Activated gamma-delta T cell (primary cell): Measurements from ENCODE around the gene ADCY9.

Source experiments
- DNase-seq: peaks from one replicate; lab custom pipeline; 2025; lab: John Stamatoyannopoulos, UW

The ADCY9 gene

GRCh38 chr16:4032768-4033167 is 83.5 kb downstream of the ADCY9 start:
- DNase-seq: no peak

GRCh38 chr16:4028144-4028543 is 88.1 kb downstream of the ADCY9 start:
- no peak for DNase-seq

DNA sequence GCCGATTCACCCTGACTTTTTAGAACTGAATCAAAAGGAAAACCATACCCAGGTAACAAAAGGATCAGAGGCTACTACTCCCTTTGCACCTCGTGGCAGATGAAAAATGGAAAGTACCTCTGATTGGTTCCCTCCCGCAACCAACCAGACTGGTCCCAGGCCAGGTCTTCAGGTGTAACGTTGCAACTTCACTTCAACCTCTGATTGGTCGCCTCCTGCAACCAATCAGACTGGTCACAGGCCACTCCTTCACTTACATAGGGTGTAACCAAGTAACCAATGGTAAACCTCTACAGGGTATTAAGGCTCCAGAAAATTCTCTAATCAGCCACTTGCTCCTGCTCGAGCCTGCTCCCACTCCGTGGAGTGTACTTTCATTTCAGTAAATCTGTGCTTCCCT is 89.4 kb downstream of the ADCY9 start:
- DNase-seq: no peak

GRCh38 chr16:4025428-4025827 is 90.8 kb downstream of the ADCY9 start:
- no peak for DNase-seq

GRCh38 chr16:4021916-4022315 is 94.3 kb downstream of the ADCY9 start:
- DNase-seq: no peak

GRCh38 chr16:4021070-4021779 is 95.0 kb downstream of the ADCY9 start:
- no peak for DNase-seq

GRCh38 chr16:4019371-4019791 is 96.9 kb downstream of the ADCY9 start:
- DNase-seq: no peak

DNA sequence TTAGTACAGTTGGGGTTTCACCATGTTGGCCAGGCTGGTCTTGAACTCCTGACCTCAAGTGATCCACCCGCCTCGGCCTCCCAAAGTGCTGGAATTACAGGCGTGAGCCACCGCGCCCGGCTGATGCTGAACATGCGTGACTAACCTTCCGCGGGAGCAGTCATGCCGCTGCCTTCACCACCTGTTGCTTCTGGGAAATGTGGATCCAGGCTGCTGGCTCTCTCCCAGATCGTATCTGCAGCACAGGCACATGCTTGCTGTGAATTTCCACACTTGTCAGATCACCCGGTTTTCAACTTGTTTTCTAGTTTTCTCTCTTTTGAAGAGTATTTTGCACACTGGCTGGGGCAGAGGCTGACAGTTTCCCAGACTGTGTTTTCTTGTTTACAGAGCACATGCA is 97.9 kb downstream of the ADCY9 start:
- no peak for DNase-seq

DNA sequence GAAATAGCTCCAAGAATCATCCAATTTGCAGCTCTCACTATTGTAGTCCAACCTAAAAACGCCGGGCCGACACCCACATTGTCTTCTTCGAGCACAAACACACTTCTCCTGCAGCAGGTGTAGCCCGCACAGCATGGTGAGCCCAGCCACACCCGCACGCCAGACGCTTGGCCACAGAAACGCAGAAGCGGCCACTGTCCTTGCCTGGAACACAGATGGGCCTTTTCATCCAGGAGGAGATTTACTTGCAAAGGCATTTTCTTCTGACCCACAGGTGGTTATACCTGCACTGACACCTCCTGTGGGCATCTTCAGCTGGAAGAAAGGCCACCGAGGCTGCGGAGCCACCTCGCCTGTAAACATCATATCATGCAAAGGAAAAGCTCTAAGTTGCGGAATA is 98.4 kb downstream of the ADCY9 start:
- DNase-seq: no peak

GRCh38 chr16:4016658-4017057 is 99.6 kb downstream of the ADCY9 start:
- DNase-seq: no peak

- no peak for DNase-seq
Observed at GRCh38 chr16:4016005-4016352, 100.3 kb downstream of the ADCY9 start.

- no peak for DNase-seq
Observed at GRCh38 chr16:4015275-4016004, 100.8 kb downstream of the ADCY9 start.

DNA sequence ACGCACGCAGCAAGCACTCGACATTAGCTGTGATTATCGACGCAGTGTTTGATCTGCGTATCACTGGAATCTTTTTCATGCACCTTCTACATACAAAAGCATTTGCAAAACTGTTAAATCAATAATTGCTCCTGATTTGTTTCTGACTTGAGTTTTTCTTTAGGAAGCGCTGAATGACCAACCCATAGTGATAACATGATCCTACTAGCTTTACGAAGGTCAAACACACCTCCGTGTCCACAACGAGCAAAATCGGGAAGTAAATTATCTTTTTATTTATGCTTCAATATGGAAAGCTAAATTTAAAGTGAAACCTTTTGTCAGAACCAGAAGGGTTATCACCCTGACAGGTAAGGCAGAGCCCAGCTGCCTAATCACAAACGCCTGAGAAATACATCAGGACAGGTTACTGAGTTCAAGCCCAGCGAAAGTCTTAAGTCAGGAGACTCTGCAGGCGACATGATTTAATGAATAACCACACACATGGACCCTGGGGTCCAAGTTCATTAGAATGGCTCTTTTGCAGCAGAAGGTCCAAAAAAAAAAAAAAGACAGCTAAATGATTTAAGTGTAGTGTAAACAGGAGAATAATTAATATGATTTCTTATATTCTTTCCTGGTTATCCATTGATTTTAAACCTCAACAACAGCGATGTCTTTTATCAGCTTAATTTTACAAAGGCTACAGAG is 104.2 kb downstream of the ADCY9 start:
- DNase-seq: no peak

GRCh38 chr16:4011225-4011939 is 104.9 kb downstream of the ADCY9 start:
- no peak for DNase-seq

DNA sequence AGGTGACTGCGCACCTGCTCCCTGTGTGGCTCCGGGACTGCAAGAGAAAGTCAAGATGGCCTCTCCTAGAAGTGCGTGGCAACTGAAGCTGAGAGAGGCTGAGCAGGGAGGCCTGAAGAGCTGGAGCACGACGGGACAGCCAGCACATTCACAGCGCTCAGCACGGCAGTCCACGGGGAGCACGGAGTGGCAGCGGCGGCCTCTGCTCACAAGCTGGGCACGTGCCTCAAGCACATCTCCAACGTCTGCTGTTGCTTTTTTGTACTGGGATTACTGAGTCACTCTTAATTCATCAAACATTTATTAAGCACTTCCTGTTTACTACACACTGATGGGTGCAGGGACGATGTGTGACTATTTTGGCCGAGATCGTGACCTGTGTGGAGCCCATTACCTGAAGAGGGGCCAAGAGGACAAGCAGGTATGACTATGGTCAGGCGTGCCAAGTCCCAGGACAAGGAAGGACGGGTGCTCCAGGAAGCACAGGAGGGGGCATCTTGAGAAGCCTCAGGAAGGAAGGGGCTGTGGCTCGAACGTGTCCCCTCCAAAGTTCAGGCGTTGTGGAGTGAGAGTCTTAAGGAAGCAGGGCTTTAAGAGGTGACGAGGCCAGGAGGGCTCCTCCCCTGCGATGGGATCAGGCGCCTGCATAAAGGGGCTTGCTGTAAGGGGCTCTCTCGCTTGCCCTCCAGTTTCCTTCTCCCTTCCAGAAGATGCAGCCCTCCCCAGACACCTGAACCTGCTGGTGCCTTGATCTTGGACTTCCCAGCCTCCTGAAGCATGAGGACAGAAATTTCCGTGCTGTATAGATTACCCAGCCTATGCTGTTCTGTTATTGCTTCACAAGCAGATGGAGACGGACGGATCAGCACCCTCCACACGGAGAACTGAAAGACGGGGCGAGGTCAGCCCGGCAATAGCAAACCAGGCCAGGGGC is 105.8 kb downstream of the ADCY9 start:
- no peak for DNase-seq

- DNase-seq: no peak
Observed at GRCh38 chr16:4009177-4009576, 107.1 kb downstream of the ADCY9 start.

DNA sequence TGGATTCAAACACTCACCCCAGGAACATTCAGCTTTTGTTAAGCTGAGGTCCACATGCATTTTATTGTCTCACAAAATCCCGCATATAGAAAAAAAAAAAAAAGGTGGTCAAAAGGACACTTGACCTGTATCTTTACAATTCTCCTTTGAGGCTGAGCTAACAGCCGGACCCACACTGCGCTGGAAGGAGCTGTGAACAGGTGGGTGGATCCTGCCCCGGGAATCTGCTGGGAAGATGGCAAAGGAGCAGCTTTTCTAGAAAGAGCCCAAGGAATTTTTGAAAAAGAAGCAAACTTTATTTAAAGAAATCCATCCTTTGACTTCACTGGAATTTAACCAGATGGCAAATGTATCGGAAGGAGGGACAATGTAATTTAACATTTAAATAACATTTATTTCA is 108.1 kb downstream of the ADCY9 start:
- DNase-seq: no peak

GRCh38 chr16:4006397-4006999 is 109.7 kb downstream of the ADCY9 start:
- DNase-seq: no peak

GRCh38 chr16:4005731-4006130 is 110.5 kb downstream of the ADCY9 start:
- DNase-seq: no peak

DNA sequence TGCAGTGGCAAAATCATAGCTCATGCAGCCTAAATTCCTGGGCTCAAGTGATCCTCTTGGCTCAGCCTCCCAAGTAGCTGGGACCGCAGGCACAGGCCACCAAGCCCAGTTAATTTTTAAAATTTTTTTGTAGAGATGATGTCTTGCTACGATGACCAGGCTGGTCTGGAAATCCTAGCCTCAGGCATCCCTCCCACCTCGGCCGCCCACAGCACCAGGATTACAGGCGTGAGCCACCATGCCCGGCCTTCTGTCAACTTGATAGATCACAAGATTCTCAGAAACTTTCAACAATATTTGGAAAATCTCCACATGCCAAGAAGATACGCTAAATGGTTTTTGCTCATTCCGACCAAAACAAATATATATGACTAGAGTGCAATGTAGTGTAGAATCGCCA is 111.0 kb downstream of the ADCY9 start:
- no peak for DNase-seq

DNA sequence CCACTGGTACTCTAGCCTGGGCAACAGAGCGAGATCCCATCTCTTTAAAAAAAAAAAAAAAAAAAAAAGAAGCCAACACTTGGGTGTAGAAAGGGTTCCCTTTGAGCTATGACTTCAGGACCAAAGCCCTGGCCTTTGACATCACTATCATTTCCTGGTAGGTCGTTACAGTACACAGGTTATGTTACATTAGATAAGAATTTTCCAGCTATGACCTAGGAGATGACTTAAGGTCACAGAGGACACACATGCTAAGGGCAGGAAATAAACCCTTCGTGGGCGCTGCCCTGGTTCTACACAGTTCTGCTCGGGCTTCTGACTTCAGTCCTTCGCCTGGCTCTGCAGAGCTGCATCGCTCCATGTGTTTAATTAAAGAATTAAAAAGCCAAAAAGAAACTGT is 112.0 kb downstream of the ADCY9 start:
- no peak for DNase-seq
